NB4 (cell line): ENCODE results near the gene CERT1.

Experiments used
- MYC ChIP-seq: IDR thresholded peaks from 2 replicates; pipeline ENCODE4 v1.6.1; 2011; ENCODE audit warnings: low read depth, low read length
- POLR2A ChIP-seq: IDR thresholded peaks from 2 replicates; pipeline ENCODE4 v1.6.1; 2011; ENCODE audit warnings: mild to moderate bottlenecking; ENCODE audit not compliant: insufficient read length; ENCODE audit errors: extremely low read depth
- TF ChIP-seq, protein P1 (sequence below): IDR thresholded peaks from one replicate; pipeline ENCODE4 v1.5.1; 2012; ENCODE audit warnings: low read depth, low read length

GRCh38 chr5:75441560-75441959 is 69.9 kb downstream of the CERT1 start:
- TF ChIP-seq, protein P1, sequence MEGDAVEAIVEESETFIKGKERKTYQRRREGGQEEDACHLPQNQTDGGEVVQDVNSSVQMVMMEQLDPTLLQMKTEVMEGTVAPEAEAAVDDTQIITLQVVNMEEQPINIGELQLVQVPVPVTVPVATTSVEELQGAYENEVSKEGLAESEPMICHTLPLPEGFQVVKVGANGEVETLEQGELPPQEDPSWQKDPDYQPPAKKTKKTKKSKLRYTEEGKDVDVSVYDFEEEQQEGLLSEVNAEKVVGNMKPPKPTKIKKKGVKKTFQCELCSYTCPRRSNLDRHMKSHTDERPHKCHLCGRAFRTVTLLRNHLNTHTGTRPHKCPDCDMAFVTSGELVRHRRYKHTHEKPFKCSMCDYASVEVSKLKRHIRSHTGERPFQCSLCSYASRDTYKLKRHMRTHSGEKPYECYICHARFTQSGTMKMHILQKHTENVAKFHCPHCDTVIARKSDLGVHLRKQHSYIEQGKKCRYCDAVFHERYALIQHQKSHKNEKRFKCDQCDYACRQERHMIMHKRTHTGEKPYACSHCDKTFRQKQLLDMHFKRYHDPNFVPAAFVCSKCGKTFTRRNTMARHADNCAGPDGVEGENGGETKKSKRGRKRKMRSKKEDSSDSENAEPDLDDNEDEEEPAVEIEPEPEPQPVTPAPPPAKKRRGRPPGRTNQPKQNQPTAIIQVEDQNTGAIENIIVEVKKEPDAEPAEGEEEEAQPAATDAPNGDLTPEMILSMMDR, result no peak
- TF ChIP-seq MYC, result no peak
- TF ChIP-seq POLR2A, result no peak
